ENCODE data around the gene PELI2.

The PELI2 gene

GRCh38 chr14:56213306-56213705 is 95.1 kb downstream of the PELI2 start:
- Histone ChIP-seq H3K27ac (ENCODE audit: low read length, poor library complexity, severe bottlenecking) (no peak overlapping the region), H2BK15ac (ENCODE audit: low read depth, poor library complexity, severe bottlenecking) (no peak overlapping the region), H3K9me3 (ENCODE audit: control insufficient read depth, low read length) (no peaks in the 10 kb centered on the region), H3K4me2 (ENCODE audit: low read length, poor library complexity, severe bottlenecking) (no peak overlapping the region), H3K36me3 (ENCODE audit: control insufficient read depth in 1 of 2, insufficient read depth in 2 of 2, low read depth in 1 of 2, low read length in 2 of 2) (no peaks in the 10 kb centered on the region), H3K14ac (ENCODE audit: low read length in 2 of 2) (no peak overlapping the region), H3K23ac (ENCODE audit: low read length in 2 of 2) (no peak overlapping the region), H2BK12ac (ENCODE audit: low read length in 2 of 2) (no peak overlapping the region), H3K27me3 (ENCODE audit: control insufficient read depth in 1 of 2, insufficient read depth in 1 of 2, low read length in 2 of 2) (no peaks in the 10 kb centered on the region), H2AK5ac (ENCODE audit: low read length, severe bottlenecking) (no peak overlapping the region), H4K91ac (ENCODE audit: low read length) (no peak overlapping the region), H2BK120ac (ENCODE audit: low read depth, low read length) (no peak overlapping the region), H4K8ac (ENCODE audit: low read length) (no peak overlapping the region), H2BK5ac (ENCODE audit: low read depth, low read length, poor library complexity, severe bottlenecking) (no peak overlapping the region), H2AFZ (ENCODE audit: low read depth, low read length) (no peak overlapping the region), H3K4ac (ENCODE audit: low read depth in 1 of 2, low read length in 2 of 2) (no peak overlapping the region), H3K4me1 (ENCODE audit: control insufficient read depth, insufficient read depth, low read depth, low read length) (peaks cover 2% of the 10 kb centered on the region), H3K9ac (ENCODE audit: low read length) (no peak overlapping the region), H3K4me3 (ENCODE audit: insufficient read depth in 1 of 2, low read depth in 1 of 2, low read length in 2 of 2) (no peak overlapping the region), H3K18ac (ENCODE audit: low read depth in 1 of 2, low read length in 2 of 2) (no peak overlapping the region), H3K79me1 (replicated peaks; ENCODE audit: low read length, poor library complexity, severe bottlenecking) (no peaks in the 10 kb centered on the region)
- no peak for DNase-seq
- WGBS = 92% methylated on average over 1 of the region's 1 CpG

- no peak overlapping the region for H3K23ac ChIP-seq (ENCODE audit: low read length in 2 of 2)
- no peaks in the 10 kb centered on the region for H3K79me1 ChIP-seq (replicated peaks; ENCODE audit: low read length, poor library complexity, severe bottlenecking)
- no peaks in the 10 kb centered on the region for H3K9me3 ChIP-seq (ENCODE audit: control insufficient read depth, low read length)
- no peaks in the 10 kb centered on the region for H3K36me3 ChIP-seq (ENCODE audit: control insufficient read depth in 1 of 2, insufficient read depth in 2 of 2, low read depth in 1 of 2, low read length in 2 of 2)
- DNase-seq = no peak
- H2AFZ ChIP-seq (ENCODE audit: low read depth, low read length) = no peak overlapping the region
- H2BK5ac ChIP-seq (ENCODE audit: low read depth, low read length, poor library complexity, severe bottlenecking) = no peak overlapping the region
- H3K4me2 ChIP-seq (ENCODE audit: low read length, poor library complexity, severe bottlenecking) = no peak overlapping the region
- H3K9ac ChIP-seq (ENCODE audit: low read length) = no peak overlapping the region
- no peak overlapping the region for H4K91ac ChIP-seq (ENCODE audit: low read length)
- H2BK12ac ChIP-seq (ENCODE audit: low read length in 2 of 2) = no peak overlapping the region
- H4K8ac ChIP-seq (ENCODE audit: low read length) = no peak overlapping the region
- no peak overlapping the region for H3K14ac ChIP-seq (ENCODE audit: low read length in 2 of 2)
- H3K4ac ChIP-seq (ENCODE audit: low read depth in 1 of 2, low read length in 2 of 2) = no peak overlapping the region
- 87% methylated on average over 3 of the region's 3 CpGs for WGBS
- no peak overlapping the region for H3K18ac ChIP-seq (ENCODE audit: low read depth in 1 of 2, low read length in 2 of 2)
- peaks cover 2% of the 10 kb centered on the region for H3K4me1 ChIP-seq (ENCODE audit: control insufficient read depth, insufficient read depth, low read depth, low read length)
- no peak overlapping the region for H3K4me3 ChIP-seq (ENCODE audit: insufficient read depth in 1 of 2, low read depth in 1 of 2, low read length in 2 of 2)
- no peaks in the 10 kb centered on the region for H3K27me3 ChIP-seq (ENCODE audit: control insufficient read depth in 1 of 2, insufficient read depth in 1 of 2, low read length in 2 of 2)
- no peak overlapping the region for H2BK15ac ChIP-seq (ENCODE audit: low read depth, poor library complexity, severe bottlenecking)
- no peak overlapping the region for H2BK120ac ChIP-seq (ENCODE audit: low read depth, low read length)
- H2AK5ac ChIP-seq (ENCODE audit: low read length, severe bottlenecking) = no peak overlapping the region
- H3K27ac ChIP-seq (ENCODE audit: low read length, poor library complexity, severe bottlenecking) = no peak overlapping the region
Measured at GRCh38 chr14:56215180-56215579, 97.0 kb downstream of the PELI2 start.

GRCh38 chr14:56216626-56217379 is 98.6 kb downstream of the PELI2 start:
- H2BK15ac ChIP-seq (ENCODE audit: low read depth, poor library complexity, severe bottlenecking) = no peak overlapping the region
- H2BK12ac ChIP-seq (ENCODE audit: low read length in 2 of 2) = peak overlapping the region; percentile 49 to 70
- no peak overlapping the region for H3K4me3 ChIP-seq (ENCODE audit: insufficient read depth in 1 of 2, low read depth in 1 of 2, low read length in 2 of 2)
- H3K23ac ChIP-seq (ENCODE audit: low read length in 2 of 2) = no peak overlapping the region
- H3K18ac ChIP-seq (ENCODE audit: low read depth in 1 of 2, low read length in 2 of 2) = peak overlapping the region; percentile 28 to 71
- no peak overlapping the region for H2AFZ ChIP-seq (ENCODE audit: low read depth, low read length)
- no peak overlapping the region for H2BK120ac ChIP-seq (ENCODE audit: low read depth, low read length)
- no peaks in the 10 kb centered on the region for H3K9me3 ChIP-seq (ENCODE audit: control insufficient read depth, low read length)
- peak overlapping the region; percentile 27 for H4K8ac ChIP-seq (ENCODE audit: low read length)
- no peak overlapping the region for H3K27ac ChIP-seq (ENCODE audit: low read length, poor library complexity, severe bottlenecking)
- WGBS = 72% methylated on average over 5 of the region's 5 CpGs
- no peak overlapping the region for H2BK5ac ChIP-seq (ENCODE audit: low read depth, low read length, poor library complexity, severe bottlenecking)
- no peak overlapping the region for H3K4me2 ChIP-seq (ENCODE audit: low read length, poor library complexity, severe bottlenecking)
- H3K4me1 ChIP-seq (ENCODE audit: control insufficient read depth, insufficient read depth, low read depth, low read length) = peaks cover 2% of the 10 kb centered on the region
- no peaks in the 10 kb centered on the region for H3K79me1 ChIP-seq (replicated peaks; ENCODE audit: low read length, poor library complexity, severe bottlenecking)
- H2AK5ac ChIP-seq (ENCODE audit: low read length, severe bottlenecking) = no peak overlapping the region
- H3K14ac ChIP-seq (ENCODE audit: low read length in 2 of 2) = peak overlapping the region in 1 of 2 experiments; percentile 6
- H3K27me3 ChIP-seq (ENCODE audit: control insufficient read depth in 1 of 2, insufficient read depth in 1 of 2, low read length in 2 of 2) = no peaks in the 10 kb centered on the region
- peak overlapping the region in 1 of 2 experiments; percentile 24 for H3K4ac ChIP-seq (ENCODE audit: low read depth in 1 of 2, low read length in 2 of 2)
- H3K36me3 ChIP-seq (ENCODE audit: control insufficient read depth in 1 of 2, insufficient read depth in 2 of 2, low read depth in 1 of 2, low read length in 2 of 2) = no peaks in the 10 kb centered on the region
- no peak overlapping the region for H4K91ac ChIP-seq (ENCODE audit: low read length)
- H3K9ac ChIP-seq (ENCODE audit: low read length) = no peak overlapping the region
- DNase-seq = peak; percentile 78

GRCh38 chr14:56217380-56218045 is 99.3 kb downstream of the PELI2 start:
- Histone ChIP-seq H2BK5ac (ENCODE audit: low read depth, low read length, poor library complexity, severe bottlenecking) (no peak overlapping the region), H2AFZ (ENCODE audit: low read depth, low read length) (no peak overlapping the region), H3K9me3 (ENCODE audit: control insufficient read depth, low read length) (no peaks in the 10 kb centered on the region), H2BK120ac (ENCODE audit: low read depth, low read length) (no peak overlapping the region), H3K27me3 (ENCODE audit: control insufficient read depth in 1 of 2, insufficient read depth in 1 of 2, low read length in 2 of 2) (no peaks in the 10 kb centered on the region), H3K9ac (ENCODE audit: low read length) (no peak overlapping the region), H3K23ac (ENCODE audit: low read length in 2 of 2) (no peak overlapping the region), H3K4me2 (ENCODE audit: low read length, poor library complexity, severe bottlenecking) (no peak overlapping the region), H3K4ac (ENCODE audit: low read depth in 1 of 2, low read length in 2 of 2) (peak overlapping the region in 1 of 2 experiments; percentile 24), H4K8ac (ENCODE audit: low read length) (peak overlapping the region; percentile 27), H3K4me3 (ENCODE audit: insufficient read depth in 1 of 2, low read depth in 1 of 2, low read length in 2 of 2) (no peak overlapping the region), H3K79me1 (replicated peaks; ENCODE audit: low read length, poor library complexity, severe bottlenecking) (no peaks in the 10 kb centered on the region), H3K27ac (ENCODE audit: low read length, poor library complexity, severe bottlenecking) (no peak overlapping the region), H3K4me1 (ENCODE audit: control insufficient read depth, insufficient read depth, low read depth, low read length) (peaks cover 2% of the 10 kb centered on the region), H3K36me3 (ENCODE audit: control insufficient read depth in 1 of 2, insufficient read depth in 2 of 2, low read depth in 1 of 2, low read length in 2 of 2) (no peaks in the 10 kb centered on the region), H2BK12ac (ENCODE audit: low read length in 2 of 2) (peak overlapping the region; percentile 49 to 70), H3K14ac (ENCODE audit: low read length in 2 of 2) (peak overlapping the region in 1 of 2 experiments; percentile 6), H4K91ac (ENCODE audit: low read length) (no peak overlapping the region), H2AK5ac (ENCODE audit: low read length, severe bottlenecking) (no peak overlapping the region), H2BK15ac (ENCODE audit: low read depth, poor library complexity, severe bottlenecking) (no peak overlapping the region), H3K18ac (ENCODE audit: low read depth in 1 of 2, low read length in 2 of 2) (peak overlapping the region; percentile 28 to 71)
- DNase-seq = peak; percentile 26
- 88% methylated on average over 6 of the region's 7 CpGs for WGBS
